ENCODE results near the gene LRP1B. TPM values are rescaled to one million over a fixed set of nuclear protein-coding genes. Genes with fewer than 3 reads are reported as not detected.

LRP1B gene
- total and polyA plus RNA-seq, 2 donors from 2014 or later: 0.69 to 1.2 TPM

DNA sequence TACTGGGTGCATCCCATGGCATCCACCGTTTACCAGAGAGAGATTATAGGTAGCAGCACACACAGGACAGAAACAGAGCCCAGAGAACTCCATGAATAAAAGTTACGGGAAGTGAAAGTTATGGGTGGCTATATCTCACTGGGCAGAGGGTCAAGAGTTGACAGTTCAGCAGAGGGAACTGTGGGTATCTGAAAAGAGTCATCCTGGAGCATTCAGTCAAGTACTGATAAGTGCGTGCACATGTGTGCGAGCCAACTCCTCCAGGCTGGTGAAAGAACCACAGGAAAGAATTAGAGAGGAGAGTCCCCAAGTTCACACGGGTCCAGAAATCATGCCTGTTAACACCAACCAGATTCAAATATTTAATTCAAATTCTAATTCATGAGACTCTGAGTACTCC, 1588.2 kb downstream of the LRP1B start:
- Histone ChIP-seq H3K4me3 (ENCODE audit: low read length in 3 of 3) (no peak overlapping the region), H3K9me3 (ENCODE audit: control insufficient read depth in 2 of 3, insufficient read depth in 1 of 3, low read length in 3 of 3) (no peaks in the 10 kb centered on the region), H3K27ac (ENCODE audit: low read depth in 2 of 2, low read length in 2 of 2) (no peak overlapping the region), H3K9ac (ENCODE audit: low read length in 3 of 3) (no peak overlapping the region), H3K4me1 (ENCODE audit: control insufficient read depth in 2 of 3, insufficient read depth in 2 of 3, low read depth in 1 of 3, low read length in 3 of 3) (no peaks in the 10 kb centered on the region), H3K27me3 (ENCODE audit: control insufficient read depth, insufficient read depth, low read length) (no peaks in the 10 kb centered on the region), H3K36me3 (ENCODE audit: control insufficient read depth in 2 of 3, insufficient read depth in 3 of 3, low read length in 3 of 3) (no peaks in the 10 kb centered on the region)
- intact Hi-C loops (cut with DNase I): no loop called here
- TF ChIP-seq, protein P1, sequence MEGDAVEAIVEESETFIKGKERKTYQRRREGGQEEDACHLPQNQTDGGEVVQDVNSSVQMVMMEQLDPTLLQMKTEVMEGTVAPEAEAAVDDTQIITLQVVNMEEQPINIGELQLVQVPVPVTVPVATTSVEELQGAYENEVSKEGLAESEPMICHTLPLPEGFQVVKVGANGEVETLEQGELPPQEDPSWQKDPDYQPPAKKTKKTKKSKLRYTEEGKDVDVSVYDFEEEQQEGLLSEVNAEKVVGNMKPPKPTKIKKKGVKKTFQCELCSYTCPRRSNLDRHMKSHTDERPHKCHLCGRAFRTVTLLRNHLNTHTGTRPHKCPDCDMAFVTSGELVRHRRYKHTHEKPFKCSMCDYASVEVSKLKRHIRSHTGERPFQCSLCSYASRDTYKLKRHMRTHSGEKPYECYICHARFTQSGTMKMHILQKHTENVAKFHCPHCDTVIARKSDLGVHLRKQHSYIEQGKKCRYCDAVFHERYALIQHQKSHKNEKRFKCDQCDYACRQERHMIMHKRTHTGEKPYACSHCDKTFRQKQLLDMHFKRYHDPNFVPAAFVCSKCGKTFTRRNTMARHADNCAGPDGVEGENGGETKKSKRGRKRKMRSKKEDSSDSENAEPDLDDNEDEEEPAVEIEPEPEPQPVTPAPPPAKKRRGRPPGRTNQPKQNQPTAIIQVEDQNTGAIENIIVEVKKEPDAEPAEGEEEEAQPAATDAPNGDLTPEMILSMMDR (IDR thresholded peaks at IDR 0.05; ENCODE audit: borderline replicate concordance, extremely low read depth, insufficient read depth): no peak
- FAIRE-seq (no peak), DNase-seq (no peak)

DNA sequence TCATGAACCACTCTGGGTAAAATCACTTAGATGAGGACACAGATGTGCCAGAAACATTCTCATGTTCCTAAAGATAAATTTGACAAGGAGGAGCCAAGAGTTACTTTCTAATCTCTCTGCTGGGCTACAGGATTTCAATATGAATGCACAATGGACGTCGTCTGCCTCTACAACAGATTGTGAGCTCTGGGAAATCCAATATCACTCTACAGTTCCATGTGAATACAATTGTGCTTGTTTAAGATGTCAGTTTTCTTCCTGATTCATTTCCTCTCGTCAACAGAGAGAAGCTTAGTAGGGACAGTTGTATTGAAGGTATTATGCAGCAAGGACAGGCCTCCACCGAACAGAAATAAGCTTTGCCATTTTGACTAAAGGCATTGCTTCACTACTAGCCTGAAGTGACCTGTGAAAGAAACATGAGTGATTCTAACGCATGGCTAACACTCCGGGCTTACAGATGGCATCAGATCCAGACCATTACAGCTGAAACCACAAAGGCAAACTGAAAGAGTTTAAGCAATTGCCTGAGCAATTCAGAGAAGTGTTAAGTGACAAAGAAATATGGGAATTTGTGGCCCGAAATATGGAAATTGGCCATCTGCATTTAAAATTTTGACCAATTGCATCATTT, 1591.5 kb downstream of the LRP1B start:
- no peak for DNase-seq
- Histone ChIP-seq H3K27ac (ENCODE audit: low read depth in 2 of 2, low read length in 2 of 2) (no peak overlapping the region), H3K9me3 (ENCODE audit: control insufficient read depth in 2 of 3, insufficient read depth in 1 of 3, low read length in 3 of 3) (no peaks in the 10 kb centered on the region), H3K4me3 (ENCODE audit: low read length in 3 of 3) (no peak overlapping the region), H3K36me3 (ENCODE audit: control insufficient read depth in 2 of 3, insufficient read depth in 3 of 3, low read length in 3 of 3) (no peaks in the 10 kb centered on the region), H3K27me3 (ENCODE audit: control insufficient read depth, insufficient read depth, low read length) (no peaks in the 10 kb centered on the region), H3K9ac (ENCODE audit: low read length in 3 of 3) (no peak overlapping the region), H3K4me1 (ENCODE audit: control insufficient read depth in 2 of 3, insufficient read depth in 2 of 3, low read depth in 1 of 3, low read length in 3 of 3) (no peaks in the 10 kb centered on the region)
- intact Hi-C loops (cut with DNase I): no loop called here
- FAIRE-seq: no peak
- TF ChIP-seq, protein P1 (IDR thresholded peaks at IDR 0.05; ENCODE audit: borderline replicate concordance, extremely low read depth, insufficient read depth): no peak

DNA sequence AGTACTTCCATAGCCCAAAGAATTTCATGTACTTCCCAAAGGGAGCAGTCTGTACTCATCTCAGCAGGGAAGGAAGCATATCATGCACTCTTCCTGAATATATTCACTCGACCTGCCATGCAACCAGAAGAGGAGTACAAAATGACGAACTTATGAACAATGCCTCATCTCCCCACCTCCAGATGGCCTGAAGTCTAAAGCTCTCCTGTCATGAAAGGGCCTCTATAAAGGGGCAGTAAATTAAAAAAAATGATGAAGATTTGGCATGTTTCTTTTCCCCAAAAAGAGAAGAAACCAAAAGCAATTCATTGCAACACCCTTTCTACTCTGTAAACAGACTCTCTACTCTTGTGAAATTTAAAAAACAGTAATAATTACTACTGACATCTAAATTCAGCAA, 1601.1 kb downstream of the LRP1B start:
- FAIRE-seq (no peak), DNase-seq (no peak)
- no peak overlapping the region for H3K4me3 ChIP-seq (ENCODE audit: low read length in 3 of 3)
- no peaks in the 10 kb centered on the region for H3K9me3 ChIP-seq (ENCODE audit: control insufficient read depth in 2 of 3, insufficient read depth in 1 of 3, low read length in 3 of 3)
- no peaks in the 10 kb centered on the region for H3K27me3 ChIP-seq (ENCODE audit: control insufficient read depth, insufficient read depth, low read length)
- H3K4me1 ChIP-seq (ENCODE audit: control insufficient read depth in 2 of 3, insufficient read depth in 2 of 3, low read depth in 1 of 3, low read length in 3 of 3): no peaks in the 10 kb centered on the region
- no peak overlapping the region for H3K9ac ChIP-seq (ENCODE audit: low read length in 3 of 3)
- H3K27ac ChIP-seq (ENCODE audit: low read depth in 2 of 2, low read length in 2 of 2): no peak overlapping the region
- H3K36me3 ChIP-seq (ENCODE audit: control insufficient read depth in 2 of 3, insufficient read depth in 3 of 3, low read length in 3 of 3): no peaks in the 10 kb centered on the region
- TF ChIP-seq, protein P1 (IDR thresholded peaks at IDR 0.05; ENCODE audit: borderline replicate concordance, extremely low read depth, insufficient read depth): no peak
- intact Hi-C loops (cut with DNase I): no loop called here

DNA sequence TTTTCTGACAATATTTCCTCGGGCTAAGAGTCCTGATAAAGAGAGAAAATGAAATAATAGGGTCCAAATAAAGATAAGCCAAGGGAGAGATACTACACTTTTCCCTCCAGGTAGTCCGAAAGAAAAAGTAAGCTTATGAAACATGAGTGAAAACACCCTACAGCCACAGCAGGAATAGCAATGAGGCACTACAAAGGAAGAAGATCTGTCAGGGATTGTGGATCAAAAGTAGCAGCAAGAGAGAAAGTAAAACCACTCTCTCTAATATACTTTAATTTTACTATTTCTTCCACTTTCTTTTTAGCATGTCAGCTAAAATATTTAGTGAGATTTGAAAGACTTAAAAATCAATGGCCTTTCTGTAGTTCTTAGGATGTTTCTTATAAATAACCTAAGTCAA, 1601.8 kb downstream of the LRP1B start:
- TF ChIP-seq, protein P1 (IDR thresholded peaks at IDR 0.05; ENCODE audit: borderline replicate concordance, extremely low read depth, insufficient read depth): no peak
- no peaks in the 10 kb centered on the region for H3K4me1 ChIP-seq (ENCODE audit: control insufficient read depth in 2 of 3, insufficient read depth in 2 of 3, low read depth in 1 of 3, low read length in 3 of 3)
- no peak for FAIRE-seq

More for the DNA sequence above, 1601.8 kb downstream of the LRP1B start:
- no peak overlapping the region for H3K27ac ChIP-seq (ENCODE audit: low read depth in 2 of 2, low read length in 2 of 2)
- H3K27me3 ChIP-seq (ENCODE audit: control insufficient read depth, insufficient read depth, low read length): no peaks in the 10 kb centered on the region
- no peak overlapping the region for H3K9ac ChIP-seq (ENCODE audit: low read length in 3 of 3)
- no peak for DNase-seq
- no peaks in the 10 kb centered on the region for H3K9me3 ChIP-seq (ENCODE audit: control insufficient read depth in 2 of 3, insufficient read depth in 1 of 3, low read length in 3 of 3)
- intact Hi-C loops (cut with DNase I): no loop called here
- H3K4me3 ChIP-seq (ENCODE audit: low read length in 3 of 3): no peak overlapping the region
- no peaks in the 10 kb centered on the region for H3K36me3 ChIP-seq (ENCODE audit: control insufficient read depth in 2 of 3, insufficient read depth in 3 of 3, low read length in 3 of 3)
